Ishikawa (cell line): ENCODE data around the gene PHOX2B.

ENCODE experiments used
- CEBPB ChIP-seq: IDR thresholded peaks from 2 replicates; pipeline ENCODE4 v1.6.1; 2012
- CREB1 ChIP-seq: IDR thresholded peaks from 2 replicates; pipeline ENCODE4 v1.6.1; 2012; ENCODE audit warnings: low read depth
- EGR1 ChIP-seq: IDR thresholded peaks from 2 replicates; pipeline ENCODE4 v1.6.1; 2012
- EP300 ChIP-seq: IDR thresholded peaks from 2 replicates; pipeline ENCODE4 v1.6.1; 2012; ENCODE audit warnings: borderline replicate concordance
- FOXM1 ChIP-seq: IDR thresholded peaks from 2 replicates; pipeline ENCODE4 v1.6.1; 2012; ENCODE audit warnings: low read depth, borderline replicate concordance
- MAX ChIP-seq: IDR thresholded peaks from 2 replicates; pipeline ENCODE4 v1.6.1; 2012
- NFIC ChIP-seq: IDR thresholded peaks from 2 replicates; pipeline ENCODE4 v1.6.1; 2012
- RAD21 ChIP-seq: IDR thresholded peaks from 2 replicates; pipeline ENCODE4 v1.6.1; 2012; ENCODE audit warnings: low read depth
- REST ChIP-seq: IDR thresholded peaks from 2 replicates; pipeline ENCODE4 v1.6.1; 2012; ENCODE audit warnings: low read depth, mild to moderate bottlenecking
- TAF1 ChIP-seq: IDR thresholded peaks from 2 replicates; pipeline ENCODE4 v1.6.1; 2012; ENCODE audit warnings: low read depth, mild to moderate bottlenecking
- TCF12 ChIP-seq: IDR thresholded peaks from 2 replicates; pipeline ENCODE4 v1.6.1; 2012; ENCODE audit warnings: low read depth
- TEAD4 ChIP-seq: IDR thresholded peaks from 2 replicates; pipeline ENCODE4 v1.6.1; 2012
- USF1 ChIP-seq: IDR thresholded peaks from 2 replicates; pipeline ENCODE4 v1.6.1; 2012
- YY1 ChIP-seq: IDR thresholded peaks from 2 replicates; pipeline ENCODE4 v1.6.1; 2012; ENCODE audit warnings: low read depth
- ZBTB7A ChIP-seq: IDR thresholded peaks from 2 replicates; pipeline ENCODE4 v1.6.1; 2012; ENCODE audit warnings: low read depth

PHOX2B gene

GRCh38 chr4:41753942-41754341 lies 5.4 kb upstream of the PHOX2B start:
- TF ChIP-seq CREB1 (no peak), USF1 (no peak), TEAD4 (no peak), CEBPB (no peak), FOXM1 (no peak), NFIC (no peak), REST (no peak), TAF1 (no peak), ZBTB7A (no peak), MAX (no peak), EP300 (no peak), YY1 (no peak), TCF12 (no peak), EGR1 (no peak)

GRCh38 chr4:41752081-41752836 lies 3.7 kb upstream of the PHOX2B start:
- no peak for TF ChIP-seq FOXM1
- no peak for TF ChIP-seq TAF1
- TF ChIP-seq ZBTB7A, result no peak
- TF ChIP-seq CEBPB, result no peak
- TF ChIP-seq EGR1, result no peak
- TF ChIP-seq REST, result no peak
- no peak for TF ChIP-seq USF1
- no peak for TF ChIP-seq RAD21
- no peak for TF ChIP-seq MAX
- no peak for TF ChIP-seq YY1
- TF ChIP-seq TCF12, result no peak
- no peak for TF ChIP-seq EP300
- no peak for TF ChIP-seq NFIC
- TF ChIP-seq CREB1, result no peak
- no peak for TF ChIP-seq TEAD4

GRCh38 chr4:41751449-41752061 lies 3.0 kb upstream of the PHOX2B start:
- TF ChIP-seq FOXM1 (no peak), TCF12 (no peak), TAF1 (no peak), TEAD4 (no peak), EGR1 (no peak)

- TF ChIP-seq CREB1 (no peak), TCF12 (no peak), MAX (no peak)
These were observed 2.3 kb upstream of the PHOX2B start for GRCh38 chr4:41750626-41751448.

- TF ChIP-seq CEBPB (no peak), TEAD4 (no peak), CREB1 (no peak), RAD21 (no peak), ZBTB7A (no peak), TAF1 (no peak), NFIC (no peak), EP300 (no peak)
These were observed 1.6 kb upstream of the PHOX2B start for GRCh38 chr4:41750121-41750625.
